HG03558 (cell line): ENCODE results near the gene TMEM72.
"Not testable (repeated sequence)": the region's sequence is repeated elsewhere in the genome, so short reads cannot be mapped to it uniquely, and the experiment has no call there.

Experiments
- ATAC-seq: cut with Tn5 transposase; IDR thresholded peaks from one replicate; pipeline ENCODE4 v1.9.1; 2021; ENCODE audit warnings: moderate number of reproducible peaks; ENCODE audit not compliant: unreplicated experiment; ENCODE audit errors: extremely low read depth

Gene TMEM72

GRCh38 chr10:44911081-44911540 is at the start of gene TMEM72:
TSS of gene TMEM72 (plus strand) at chr10:44911337. CDS start at chr10:44911513, 176 bp downstream.
- no peak for ATAC-seq

GRCh38 chr10:44862006-44862751 is 49.0 kb upstream of the TMEM72 start:
- no peak for ATAC-seq

GRCh38 chr10:44862924-44863323 is 48.2 kb upstream of the TMEM72 start:
- ATAC-seq = no peak

- no peak for ATAC-seq
These were observed 47.6 kb upstream of the TMEM72 start for GRCh38 chr10:44863344-44864047.

GRCh38 chr10:44864051-44864450 is 47.1 kb upstream of the TMEM72 start:
- no peak for ATAC-seq

GRCh38 chr10:44864637-44865288 is 46.4 kb upstream of the TMEM72 start:
- ATAC-seq = no peak

GRCh38 chr10:44865289-44865671 is 45.9 kb upstream of the TMEM72 start:
- no peak for ATAC-seq

- not testable (repeated sequence) for ATAC-seq
These were observed 44.8 kb upstream of the TMEM72 start for GRCh38 chr10:44866367-44866766.

GRCh38 chr10:44870031-44870430 is 41.1 kb upstream of the TMEM72 start:
- ATAC-seq = no peak

GRCh38 chr10:44873160-44873559 is 38.0 kb upstream of the TMEM72 start:
- ATAC-seq = no peak

- ATAC-seq = no peak
These were observed 37.0 kb upstream of the TMEM72 start for GRCh38 chr10:44874166-44874565.

GRCh38 chr10:44878706-44879530 is 32.2 kb upstream of the TMEM72 start:
- ATAC-seq = no peak

GRCh38 chr10:44879531-44879899 is 31.6 kb upstream of the TMEM72 start:
- ATAC-seq = no peak

- no peak for ATAC-seq
These were observed 30.9 kb upstream of the TMEM72 start for GRCh38 chr10:44880090-44880715.

- ATAC-seq = no peak
These were observed 29.5 kb upstream of the TMEM72 start for GRCh38 chr10:44881649-44882048.

- ATAC-seq = no peak
These were observed 28.9 kb upstream of the TMEM72 start for GRCh38 chr10:44882166-44882720.

GRCh38 chr10:44883593-44884331 is 27.4 kb upstream of the TMEM72 start:
- no peak for ATAC-seq

- ATAC-seq = no peak
These were observed 25.4 kb upstream of the TMEM72 start for GRCh38 chr10:44885710-44886109.

GRCh38 chr10:44886966-44887365 is 24.2 kb upstream of the TMEM72 start:
- no peak for ATAC-seq
